AG10803 (cell line): ENCODE results near the gene TMEM132C.

Experiments used
- DNase-seq: peaks from one replicate; pipeline ENCODE4 v3.0.0; 2010; ENCODE audit warnings: low read depth
- H3K4me3 ChIP-seq: 2 replicates; pipeline ENCODE4 v1.5.1; 2011; ENCODE audit warnings: mild to moderate bottlenecking, low read length, control low read depth
- CTCF ChIP-seq: conservative IDR thresholded peaks from 2 replicates; pipeline ENCODE4 v1.5.1; 2011; ENCODE audit warnings: mild to moderate bottlenecking, low read length, control low read depth, inconsistent platforms

TMEM132C gene

GRCh38 chr12:128424931-128425431, 158.0 kb downstream of the TMEM132C start:
- DNase-seq: no peak
- no peak overlapping the region for H3K4me3 ChIP-seq
- TF ChIP-seq CTCF: no peak

- DNase-seq: no peak
- no peak for TF ChIP-seq CTCF
- no peak overlapping the region for H3K4me3 ChIP-seq
Observed at GRCh38 chr12:128425666-128426331, 158.8 kb downstream of the TMEM132C start.

- H3K4me3 ChIP-seq: no peak overlapping the region
- TF ChIP-seq CTCF: no peak
- no peak for DNase-seq
Observed at GRCh38 chr12:128426511-128426910, 159.5 kb downstream of the TMEM132C start.

- H3K4me3 ChIP-seq: no peak overlapping the region
- no peak for TF ChIP-seq CTCF
- no peak for DNase-seq
Observed at GRCh38 chr12:128439796-128440195, 172.8 kb downstream of the TMEM132C start.

- no peak overlapping the region for H3K4me3 ChIP-seq
- TF ChIP-seq CTCF: no peak
- DNase-seq: no peak
Observed at GRCh38 chr12:128442096-128442495, 175.1 kb downstream of the TMEM132C start.

- no peak overlapping the region for H3K4me3 ChIP-seq
- DNase-seq: no peak
- no peak for TF ChIP-seq CTCF
Observed at GRCh38 chr12:128444598-128444997, 177.6 kb downstream of the TMEM132C start.

GRCh38 chr12:128445415-128446127, 178.6 kb downstream of the TMEM132C start:
- DNase-seq: no peak
- TF ChIP-seq CTCF: no peak
- H3K4me3 ChIP-seq: no peak overlapping the region
